Panc1 (cell line): Measurements from ENCODE around the gene PXDN. TPM values are rescaled to one million over a fixed set of nuclear protein-coding genes. Genes with fewer than 3 reads are reported as not detected.
"Not testable (repeated sequence)": the region's sequence is repeated elsewhere in the genome, so short reads cannot be mapped to it uniquely, and the experiment has no call there.

Experiments
- ATAC-seq: fragments of 200-7000 bp; cut with Tn5 transposase; 2 replicates; pipeline ENCODE4 v1.9.1; 2020; ENCODE audit warnings: mild to moderate bottlenecking, moderate library complexity
- BruUV-seq: library from RNA; stranded (reverse); fragments of 400-500 nt; replicated peaks from 2 replicates; lab custom pipeline; 2021; lab: Mats Ljungman, UMichigan
- CTCF ChIA-PET: fragments of 300-600 bp; sonication (Branson Sonifier 250); formaldehyde crosslinking; loops from one replicate; lab custom pipeline; 2022; ENCODE audit warnings: antibody characterized with exemption; lab: Charles Lee
- POLR2A ChIA-PET: fragments of 300-600 bp; sonication (Branson Sonifier 250); formaldehyde crosslinking; loops from one replicate; lab custom pipeline; 2022; ENCODE audit warnings: antibody characterized with exemption; lab: Charles Lee
- DNase-seq: peaks from one replicate; pipeline ENCODE4 v3.0.0-alpha.2; 2010; ENCODE audit warnings: low read depth, low spot score
- H3K27ac ChIP-seq: 2 replicates; pipeline ENCODE4 v1.5.1; 2011; ENCODE audit warnings: mild to moderate bottlenecking, low read length, inconsistent platforms
- H3K27me3 ChIP-seq: fragments of 200-500 bp; sonication (Bioruptor generic); 2 replicates; pipeline ENCODE4 v1.6.0; 2014; ENCODE audit warnings: low read length, inconsistent platforms; ENCODE audit not compliant: control insufficient read depth, insufficient read depth
- H3K36me3 ChIP-seq: fragments of 200-500 bp; sonication (Bioruptor generic); 2 replicates; pipeline ENCODE4 v1.5.1; 2014; ENCODE audit warnings: inconsistent platforms, mild to moderate bottlenecking, low read length, moderate library complexity; ENCODE audit not compliant: control insufficient read depth, insufficient read depth
- H3K4me1 ChIP-seq: 2 replicates; pipeline ENCODE4 v1.5.1; 2011; ENCODE audit warnings: inconsistent platforms, mild to moderate bottlenecking, low read length, moderate library complexity; ENCODE audit not compliant: control insufficient read depth, insufficient read depth
- H3K4me3 ChIP-seq, 2 experiments: 2 replicates each; pipeline ENCODE4 v1.5.1; 2011 to 2012; ENCODE audit warnings: low read depth in 2 of 2, low read length in 2 of 2, mild to moderate bottlenecking in 2 of 2, inconsistent platforms in 1 of 2, moderate library complexity in 1 of 2
- H3K9me3 ChIP-seq: fragments of 200-500 bp; sonication (Bioruptor generic); 2 replicates; pipeline ENCODE4 v1.5.1; 2014; ENCODE audit warnings: low read depth, mild to moderate bottlenecking, inconsistent platforms, low read length, moderate library complexity; ENCODE audit not compliant: control insufficient read depth, insufficient read depth
- CTCF ChIP-seq: fragments of 450-650 bp; IDR thresholded peaks from 2 replicates; pipeline ENCODE4 v1.5.1; 2017; ENCODE audit warnings: mild to moderate bottlenecking
- POLR2AphosphoS5 ChIP-seq: IDR thresholded peaks from 2 replicates; pipeline ENCODE4 v1.6.1; 2012; ENCODE audit warnings: mild to moderate bottlenecking, low read depth, low read length, moderate library complexity
- REST ChIP-seq, 2 experiments: IDR thresholded peaks; 2 replicates each; pipeline ENCODE4 v1.6.1; 2011 to 2012; ENCODE audit warnings: low read depth in 2 of 2, control low read depth in 1 of 2, low read length in 1 of 2, mild to moderate bottlenecking in 1 of 2, moderate library complexity in 1 of 2; ENCODE audit not compliant: insufficient read depth in 1 of 2
- SIN3A ChIP-seq: IDR thresholded peaks from 2 replicates; pipeline ENCODE4 v1.6.1; 2012; ENCODE audit warnings: low read depth, mild to moderate bottlenecking, low read length, moderate library complexity, borderline replicate concordance; ENCODE audit not compliant: insufficient read depth
- TCF7L2 ChIP-seq: IDR thresholded peaks from 2 replicates; pipeline ENCODE4 v1.6.1; 2011; ENCODE audit warnings: mild to moderate bottlenecking, low read depth, low read length, inconsistent platforms
- in situ Hi-C: cut with HindIII; loops from 2 replicates; pipeline ENCODE4 v1.10.0; 2016; ENCODE audit warnings: low sequenced_read_pairs, low pct_unique_long_range_greater_than_20kb
- intact Hi-C: fragments of 100-400 bp; cut with micrococcal nuclease; formaldehyde crosslinking; loops from one replicate; pipeline ENCODE4 v1.10.0; 2022; ENCODE audit not compliant: unreplicated experiment
- total RNA-seq: library from RNA; stranded (reverse); gene quantifications from one replicate; pipeline ENCODE4 v1.2.1, GENCODE V29; 2021; ENCODE audit not compliant: unreplicated experiment

Gene PXDN
- total RNA-seq, 1 experiment from 2014 or later = 2.5 TPM

- peaks cover 52% of the 10 kb centered on the region for H3K4me1 ChIP-seq
- H3K36me3 ChIP-seq = no peaks in the 10 kb centered on the region
- in situ Hi-C loops (no loop called here), intact Hi-C loops (no loop called here)
- no TSS peak for BruUV-seq
- peak overlapping the region; percentile 79 for H3K27ac ChIP-seq
- TF ChIP-seq CTCF (no peak), TCF7L2 (no peak), REST (IDR thresholded peaks at IDR 0.05; ENCODE audit: insufficient read depth in 1 of 2, low read depth in 2 of 2, low read length in 1 of 2) (no peak), POLR2AphosphoS5 (no peak), SIN3A (no peak)
- no peak overlapping the region for H3K4me3 ChIP-seq
- CTCF ChIA-PET = no interaction called here
- POLR2A ChIA-PET = no interaction called here
- no peaks in the 10 kb centered on the region for H3K9me3 ChIP-seq
- ATAC-seq (no peak), DNase-seq (no peak)
- H3K27me3 ChIP-seq = no peaks in the 10 kb centered on the region
These were observed 17.1 kb downstream of the PXDN start for GRCh38 chr2:1727101-1727771.

- ATAC-seq = no peak
- H3K9me3 ChIP-seq = no peaks in the 10 kb centered on the region
- H3K27me3 ChIP-seq = no peaks in the 10 kb centered on the region
- POLR2A ChIA-PET = no interaction called here
- BruUV-seq = no TSS peak
- no peaks in the 10 kb centered on the region for H3K36me3 ChIP-seq
- peaks cover 57% of the 10 kb centered on the region for H3K4me1 ChIP-seq
- no peak overlapping the region for H3K4me3 ChIP-seq
- TF ChIP-seq POLR2AphosphoS5 = no peak
- TF ChIP-seq SIN3A = no peak
- TF ChIP-seq TCF7L2 = peak; percentile 75
- no peak for TF ChIP-seq REST (IDR thresholded peaks at IDR 0.05; ENCODE audit: insufficient read depth in 1 of 2, low read depth in 2 of 2, low read length in 1 of 2)
- TF ChIP-seq CTCF = no peak
- CTCF ChIA-PET = no interaction called here
- intact Hi-C loops (no loop called here), in situ Hi-C loops (no loop called here)
- H3K27ac ChIP-seq = peak overlapping the region; percentile 79
- DNase-seq = no peak
These were observed 17.8 kb downstream of the PXDN start for GRCh38 chr2:1726558-1726957.

GRCh38 chr2:1724351-1724750 is 20.0 kb downstream of the PXDN start:
- POLR2A ChIA-PET, DNase-seq: not testable (repeated sequence)

More at GRCh38 chr2:1724351-1724750, 20.0 kb downstream of the PXDN start:
- ATAC-seq, intact Hi-C loops, H3K27me3 ChIP-seq, in situ Hi-C loops, H3K4me3 ChIP-seq, H3K9me3 ChIP-seq, BruUV-seq, CTCF ChIA-PET, H3K36me3 ChIP-seq: not testable (repeated sequence)
- Histone ChIP-seq H3K27ac (peak overlapping the region; percentile 52; the same call in 1 of the 2 replicates), H3K4me1 (peaks cover 46% of the 10 kb centered on the region)
